ENCODE measurements around the gene PIGL.

Gene PIGL

GRCh38 chr17:16354585-16354984 is 137.6 kb downstream of the PIGL start:
- no peak for DNase-seq

GRCh38 chr17:16358394-16358793 is 141.4 kb downstream of the PIGL start:
- no peak for DNase-seq

GRCh38 chr17:16361874-16362273 is 144.9 kb downstream of the PIGL start:
- no peak for DNase-seq

- peak; percentile 10 for DNase-seq
These were observed 146.9 kb downstream of the PIGL start for GRCh38 chr17:16363749-16364536.

GRCh38 chr17:16364625-16365024 is 147.6 kb downstream of the PIGL start:
- DNase-seq: no peak

GRCh38 chr17:16371742-16372141 is 154.7 kb downstream of the PIGL start:
- no peak for DNase-seq

GRCh38 chr17:16374146-16374938 is 157.3 kb downstream of the PIGL start:
- DNase-seq: no peak

Data from NK-92 treated with Interleukin-12 subunit alpha and Interleukin-12 subunit beta, amount 100 ng/mL, for 24 hours (cell line).